Mucosa of descending colon (tissue), 3 donors: ENCODE measurements around the gene PEA15. TPM values are rescaled to one million over a fixed set of nuclear protein-coding genes. Genes with fewer than 3 reads are reported as not detected.

Source experiments
- ATAC-seq: fragments of 200-7000 bp; cut with Tn5 transposase; one replicate; pipeline ENCODE4 v1.9.1; 2020; ENCODE audit warnings: mild to moderate bottlenecking, moderate library complexity
- DNase-seq, 3 donors: peaks; one replicate each; pipeline ENCODE4 v3.0.0-alpha.2; 2020
- H3K36me3 ChIP-seq: fragments of 200-600 bp; one replicate; pipeline ENCODE4 v1.8.0; 2021; ENCODE audit warnings: low read depth, mild to moderate bottlenecking
- H3K4me1 ChIP-seq: fragments of 200-600 bp; one replicate; pipeline ENCODE4 v1.8.0; 2021; ENCODE audit warnings: low read depth, mild to moderate bottlenecking
- H3K4me3 ChIP-seq: fragments of 200-600 bp; one replicate; pipeline ENCODE4 v1.8.0; 2021; ENCODE audit warnings: mild to moderate bottlenecking
- H3K9me3 ChIP-seq: fragments of 200-600 bp; one replicate; pipeline ENCODE4 v1.8.0; 2021; ENCODE audit warnings: mild to moderate bottlenecking
- intact Hi-C, 2 donors: fragments of 100-400 bp; cut with DNase I in 1 of 2; cut with micrococcal nuclease in 1 of 2; formaldehyde crosslinking; loops; one replicate each; pipeline versions ENCODE4 v1.11.0 to v1.11.1; 2022; cut with DNase I, micrococcal nuclease
- total RNA-seq, 3 donors: library from RNA; stranded (reverse); fragmentation: NEBNext Ultra II Directional in 2 of 3; extraction: Animal tissue kit (Norgen Biotek cat#: 25700) in 2 of 3; gene quantifications; one replicate each; pipeline versions ENCODE4 v1.2.1 to v1.2.4, GENCODE V29; 2021 to 2023
- TF ChIP-seq, protein P1 (sequence below): fragments of 200-600 bp; IDR thresholded peaks from one replicate; pipeline ENCODE4 v1.8.0; 2022; ENCODE audit warnings: antibody characterized with exemption, mild to moderate bottlenecking
- donor health status: DM: no; HTN: no; CAD: no; lungs with moderate emphysema.
- donor health status: DM: no; HTN: no; CAD: no.
- donor health status: DM: no; HTN: yes; CAD: no.

PEA15 gene
- total RNA-seq, 3 donors from 2014 or later = 31.6 to 125 (median 36.6) TPM

DNA sequence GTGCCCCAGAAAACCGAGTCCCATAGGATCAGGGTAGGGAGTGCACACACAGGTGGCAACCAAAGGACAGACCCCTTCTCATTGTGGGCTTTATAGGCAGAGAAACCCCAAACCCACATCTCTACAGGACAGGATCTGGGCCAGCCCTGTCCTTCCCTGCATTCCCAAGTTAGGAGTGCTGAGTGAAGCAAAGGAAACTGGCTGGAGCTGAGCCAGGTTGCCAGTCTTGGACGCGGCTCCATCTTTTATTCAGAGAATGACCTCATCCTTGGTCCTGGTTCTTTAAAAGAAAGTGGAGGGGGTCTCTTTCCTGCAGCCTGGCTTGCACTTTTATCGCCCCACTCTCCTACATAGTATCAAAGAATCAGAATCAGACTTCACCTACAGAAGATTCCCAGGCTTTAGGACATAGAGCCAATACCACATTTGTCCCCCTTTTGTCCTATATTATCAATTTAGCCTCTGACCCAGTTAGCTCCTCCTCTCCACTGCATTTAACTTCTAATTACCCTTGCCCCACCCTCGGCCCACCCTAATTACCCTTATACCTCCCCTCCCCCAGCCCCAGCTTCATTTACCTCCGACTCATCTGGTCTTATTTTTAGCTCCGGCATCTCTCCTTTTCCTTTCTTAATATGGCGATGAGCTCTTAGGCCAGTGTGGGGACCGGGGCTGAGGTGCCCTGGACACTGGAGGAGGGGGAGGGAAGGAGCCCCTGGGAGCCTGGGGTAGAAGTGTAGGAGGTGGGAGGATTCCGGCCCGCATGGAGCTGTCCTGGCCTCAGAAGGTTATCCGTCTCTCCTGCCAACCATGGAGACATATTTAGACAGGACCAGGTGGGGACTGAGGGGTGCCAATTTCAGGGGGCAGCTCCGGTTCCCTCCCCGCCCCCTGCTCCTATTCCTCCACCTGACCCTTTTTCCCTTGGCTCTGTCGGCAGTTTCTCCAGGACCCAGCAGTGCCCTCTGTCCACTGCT is 15.2 kb upstream of the PEA15 start, which contains the start of gene CASQ1:
Gene CASQ1, plus strand, starts transcription at position 927 of the 977 bp plus-strand sequence. CDS start 177 bp downstream, outside the sequence.
- TF ChIP-seq, protein P1, sequence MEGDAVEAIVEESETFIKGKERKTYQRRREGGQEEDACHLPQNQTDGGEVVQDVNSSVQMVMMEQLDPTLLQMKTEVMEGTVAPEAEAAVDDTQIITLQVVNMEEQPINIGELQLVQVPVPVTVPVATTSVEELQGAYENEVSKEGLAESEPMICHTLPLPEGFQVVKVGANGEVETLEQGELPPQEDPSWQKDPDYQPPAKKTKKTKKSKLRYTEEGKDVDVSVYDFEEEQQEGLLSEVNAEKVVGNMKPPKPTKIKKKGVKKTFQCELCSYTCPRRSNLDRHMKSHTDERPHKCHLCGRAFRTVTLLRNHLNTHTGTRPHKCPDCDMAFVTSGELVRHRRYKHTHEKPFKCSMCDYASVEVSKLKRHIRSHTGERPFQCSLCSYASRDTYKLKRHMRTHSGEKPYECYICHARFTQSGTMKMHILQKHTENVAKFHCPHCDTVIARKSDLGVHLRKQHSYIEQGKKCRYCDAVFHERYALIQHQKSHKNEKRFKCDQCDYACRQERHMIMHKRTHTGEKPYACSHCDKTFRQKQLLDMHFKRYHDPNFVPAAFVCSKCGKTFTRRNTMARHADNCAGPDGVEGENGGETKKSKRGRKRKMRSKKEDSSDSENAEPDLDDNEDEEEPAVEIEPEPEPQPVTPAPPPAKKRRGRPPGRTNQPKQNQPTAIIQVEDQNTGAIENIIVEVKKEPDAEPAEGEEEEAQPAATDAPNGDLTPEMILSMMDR = no peak
- intact Hi-C loops = no loop called here
- no peaks in the 10 kb centered on the region for H3K36me3 ChIP-seq
- H3K4me1 ChIP-seq = peaks cover 8% of the 10 kb centered on the region
- H3K4me3 ChIP-seq = no peak within 1 kb of the TSS
- DNase-seq = peak in 1 of 3 donors; percentile 14
- H3K9me3 ChIP-seq = no peaks in the 10 kb centered on the region
- no peak for ATAC-seq

DNA sequence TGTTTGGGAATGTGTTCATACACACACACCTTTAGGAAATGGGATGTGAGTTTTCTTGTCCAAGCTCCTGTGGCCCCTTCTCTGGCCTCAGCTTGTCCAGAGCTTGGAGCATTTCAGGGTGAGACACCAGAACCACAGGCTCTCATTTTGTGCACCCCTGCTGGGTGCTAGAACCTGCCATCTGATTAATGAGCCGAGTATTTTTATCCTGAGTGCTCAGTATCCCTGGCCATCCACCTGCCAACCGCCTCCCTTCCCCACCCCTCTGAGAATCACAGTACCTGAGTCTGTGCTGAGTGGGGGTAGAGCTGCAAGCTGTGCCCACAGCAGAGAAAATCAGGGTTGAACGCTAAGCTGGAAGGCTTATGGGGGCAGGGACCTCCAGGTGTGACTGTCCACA is 13.4 kb upstream of the PEA15 start:
- Histone ChIP-seq H3K4me1 (peaks cover 8% of the 10 kb centered on the region), H3K4me3 (no peak overlapping the region), H3K9me3 (no peaks in the 10 kb centered on the region), H3K36me3 (no peaks in the 10 kb centered on the region)
- DNase-seq (no peak), ATAC-seq (no peak)
- TF ChIP-seq, protein P1 = no peak
- intact Hi-C loops = no loop called here

DNA sequence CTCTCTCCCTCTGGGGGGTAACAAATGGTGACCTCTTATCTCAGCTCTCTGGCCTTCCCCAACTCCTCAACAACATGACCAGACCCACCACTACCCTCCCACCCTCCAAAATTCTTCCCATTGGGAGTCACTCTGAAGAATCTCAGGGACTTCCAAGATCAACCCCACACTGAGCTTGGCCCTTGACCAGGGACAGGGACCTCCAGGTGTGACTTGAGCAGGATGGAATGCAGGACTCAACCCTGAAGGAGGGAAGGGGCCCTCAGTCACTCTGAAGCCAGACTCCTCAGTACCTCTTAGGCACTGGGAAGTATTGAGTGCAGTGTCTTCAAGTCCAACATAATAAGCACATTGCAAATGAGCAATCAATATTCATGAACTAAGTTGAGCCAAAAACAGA is 12.9 kb upstream of the PEA15 start:
- DNase-seq (no peak), ATAC-seq (no peak)
- intact Hi-C loops = no loop called here
- TF ChIP-seq, protein P1 = no peak
- H3K4me1 ChIP-seq = peaks cover 8% of the 10 kb centered on the region
- H3K36me3 ChIP-seq = no peaks in the 10 kb centered on the region
- no peaks in the 10 kb centered on the region for H3K9me3 ChIP-seq
- H3K4me3 ChIP-seq = no peak overlapping the region

DNA sequence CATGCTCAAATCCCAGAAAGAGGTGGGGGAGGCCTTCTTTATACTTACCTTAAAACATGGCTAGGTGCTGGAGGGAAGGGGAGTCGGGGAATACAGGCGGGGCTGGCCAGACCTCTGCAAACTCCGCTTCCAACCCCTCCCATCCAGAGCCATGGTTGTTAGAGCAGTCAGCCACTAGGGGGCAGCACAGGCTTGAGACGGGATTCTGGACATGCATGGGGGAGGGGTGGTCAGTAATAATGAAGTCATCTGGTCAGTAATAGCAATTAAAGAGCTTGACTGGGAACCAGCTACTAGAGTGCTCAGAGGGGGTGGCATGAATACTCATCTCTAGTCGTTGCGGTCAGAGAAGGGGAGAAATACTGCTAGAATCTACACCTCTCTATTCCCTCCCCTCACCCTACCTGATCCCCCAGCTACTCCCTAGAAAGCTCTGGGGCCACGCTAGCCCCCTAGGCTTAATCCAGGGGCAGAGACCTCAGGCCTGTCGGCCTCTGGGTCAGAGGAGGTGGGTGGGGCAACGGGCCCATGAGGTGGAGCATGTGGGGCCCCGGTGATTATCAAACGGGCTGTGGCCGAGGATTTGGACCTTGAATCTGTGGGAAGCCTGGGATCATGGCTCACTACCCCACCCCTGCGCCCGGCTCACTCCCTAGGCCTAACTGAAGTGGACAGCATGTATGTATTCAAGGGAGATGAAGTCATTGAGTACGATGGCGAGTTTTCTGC is 11.9 kb upstream of the PEA15 start:
- Histone ChIP-seq H3K9me3 (no peaks in the 10 kb centered on the region), H3K36me3 (no peaks in the 10 kb centered on the region), H3K4me1 (peaks cover 8% of the 10 kb centered on the region), H3K4me3 (no peak overlapping the region)
- intact Hi-C loops = no loop called here
- DNase-seq (peak; percentile 73 to 88 (median 86)), ATAC-seq (peak; percentile 95)
- TF ChIP-seq, protein P1 = peak; percentile 88

DNA sequence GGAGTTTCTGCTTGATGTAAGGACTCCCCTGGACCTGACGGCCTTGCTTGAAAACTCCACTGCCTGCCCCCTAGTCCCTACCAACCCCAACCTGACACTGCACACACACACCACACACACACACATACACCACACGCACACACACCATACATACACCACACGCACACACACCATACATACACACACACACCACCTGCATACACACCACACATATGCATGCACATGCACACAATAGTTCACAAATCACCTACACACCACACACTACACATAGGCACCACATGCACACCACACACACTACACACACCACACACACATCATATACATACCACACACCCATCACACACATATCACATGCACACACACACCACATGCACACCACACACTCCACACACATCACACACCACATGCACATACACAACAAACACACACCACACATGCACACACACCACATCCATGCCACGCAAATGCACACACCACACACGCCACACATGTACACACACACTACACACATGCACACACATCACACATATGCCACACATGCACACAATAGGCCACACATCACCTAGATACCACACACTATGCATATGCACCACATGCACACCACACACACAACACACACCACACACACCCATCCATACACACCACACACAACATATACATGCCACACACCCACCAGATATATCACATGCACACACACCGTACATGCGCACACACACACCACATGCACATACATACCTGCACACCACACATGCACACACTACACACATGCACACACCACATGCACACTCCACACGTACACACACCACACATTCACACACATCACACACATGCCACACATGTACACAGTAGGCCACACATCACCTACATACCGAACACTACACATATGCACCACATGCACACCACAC is 11.1 kb upstream of the PEA15 start:
- H3K4me1 ChIP-seq = peaks cover 8% of the 10 kb centered on the region
- H3K9me3 ChIP-seq = no peaks in the 10 kb centered on the region
- no peak overlapping the region for H3K4me3 ChIP-seq
- intact Hi-C loops = no loop called here
- TF ChIP-seq, protein P1 = no peak
- no peaks in the 10 kb centered on the region for H3K36me3 ChIP-seq
- DNase-seq (no peak), ATAC-seq (no peak)
